AG04449 (cell line): Measurements from ENCODE around the gene SOX8.

ENCODE experiments used
- CTCF ChIA-PET: fragments of 350-600 bp; formaldehyde crosslinking; extraction: SDS; loops from one replicate; lab custom pipeline; 2021; ENCODE audit warnings: antibody characterized with exemption; lab: Yijun Ruan, JAX
- POLR2A ChIA-PET: fragments of 400-600, 350-600 bp; formaldehyde crosslinking; extraction: SDS; loops from one replicate; lab custom pipeline; 2020; ENCODE audit warnings: antibody characterized with exemption, inconsistent platforms; lab: Yijun Ruan, JAX
- DNase-seq: peaks from one replicate; pipeline ENCODE4 v3.0.0-alpha.2; 2010; ENCODE audit warnings: low read depth, low spot score
- H3K4me3 ChIP-seq: 2 replicates; pipeline ENCODE4 v1.5.1; 2011; ENCODE audit warnings: low read depth, mild to moderate bottlenecking, control low read depth, low read length
- CTCF ChIP-seq: IDR thresholded peaks from one replicate; pipeline ENCODE4 v1.5.1; 2011; ENCODE audit warnings: mild to moderate bottlenecking, moderate library complexity, low read length, control low read depth, inconsistent platforms; ENCODE audit not compliant: insufficient read depth; ENCODE audit errors: missing control alignments

SOX8 gene

DNA sequence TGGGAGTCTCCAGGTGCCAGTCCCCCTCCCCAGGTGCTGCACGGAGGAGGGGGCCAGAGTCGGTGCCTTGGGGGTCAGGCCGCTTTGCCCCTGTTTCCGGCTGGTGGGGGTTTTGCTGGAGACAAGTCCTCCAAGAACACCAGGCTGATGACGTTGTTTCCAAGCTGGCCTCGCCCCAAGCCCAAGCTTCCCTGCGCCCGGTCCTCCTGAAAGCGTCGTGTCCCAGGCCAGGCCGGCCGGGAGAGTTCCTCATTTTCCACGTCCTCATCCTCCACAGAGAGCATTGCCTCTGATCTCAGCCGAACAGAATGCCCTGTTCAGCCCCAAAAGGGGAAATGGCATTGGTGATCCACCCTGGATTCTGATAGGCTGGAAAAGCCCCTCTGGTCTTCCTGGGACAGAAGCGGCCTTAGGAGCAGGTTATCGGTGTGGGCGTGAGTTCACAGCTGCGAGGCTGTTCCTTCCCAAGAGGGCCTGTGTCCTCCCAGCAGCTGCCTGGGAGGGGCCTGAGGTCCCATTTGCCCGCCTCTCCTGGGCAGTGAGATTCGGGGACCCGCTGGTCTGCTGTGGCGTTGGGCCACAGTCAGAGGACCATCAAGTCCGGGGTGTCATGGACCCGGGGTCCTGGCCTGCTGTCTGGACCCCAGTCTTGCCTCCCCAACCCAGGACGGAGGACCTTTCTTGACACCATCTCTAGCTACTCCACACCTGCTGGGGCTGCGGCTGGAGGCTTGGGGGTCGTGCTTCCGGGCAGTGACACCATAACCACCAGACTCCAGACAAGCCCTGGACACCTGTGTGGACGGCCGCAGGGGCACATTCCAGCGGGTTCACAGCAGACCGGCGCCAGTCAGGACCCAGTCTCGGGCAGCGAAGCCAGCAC, 7.1 kb downstream of the SOX8 start:
- H3K4me3 ChIP-seq, result no peak overlapping the region
- ChIA-PET CTCF (no interaction called here), POLR2A (no interaction called here)
- TF ChIP-seq CTCF, result no peak
- no peak for DNase-seq

DNA sequence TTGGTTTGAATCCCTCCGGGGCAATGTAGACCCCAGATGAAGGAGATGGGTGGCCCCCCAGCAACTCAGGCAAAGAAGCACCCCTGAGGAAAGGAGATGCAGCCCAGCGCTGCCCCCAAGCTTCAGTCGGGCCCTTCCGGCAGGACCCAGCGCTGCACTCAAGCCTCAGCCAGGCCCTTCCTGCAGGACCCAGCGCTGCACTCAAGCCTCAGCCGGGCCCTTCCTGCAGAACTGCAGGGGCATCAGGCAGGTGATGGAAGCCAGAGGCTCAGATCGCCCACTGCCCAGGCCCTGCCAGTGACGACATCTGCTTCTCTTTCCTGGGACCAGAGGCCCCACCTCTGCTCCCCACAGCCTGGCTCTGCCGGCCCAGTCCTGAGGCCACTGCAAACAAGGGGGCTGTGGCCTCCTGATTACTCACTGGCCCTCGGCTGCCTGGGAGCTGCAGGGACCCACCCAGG, 7.8 kb downstream of the SOX8 start:
- ChIA-PET POLR2A (no interaction called here), CTCF (no interaction called here)
- DNase-seq, result no peak
- no peak for TF ChIP-seq CTCF
- H3K4me3 ChIP-seq, result no peak overlapping the region

DNA sequence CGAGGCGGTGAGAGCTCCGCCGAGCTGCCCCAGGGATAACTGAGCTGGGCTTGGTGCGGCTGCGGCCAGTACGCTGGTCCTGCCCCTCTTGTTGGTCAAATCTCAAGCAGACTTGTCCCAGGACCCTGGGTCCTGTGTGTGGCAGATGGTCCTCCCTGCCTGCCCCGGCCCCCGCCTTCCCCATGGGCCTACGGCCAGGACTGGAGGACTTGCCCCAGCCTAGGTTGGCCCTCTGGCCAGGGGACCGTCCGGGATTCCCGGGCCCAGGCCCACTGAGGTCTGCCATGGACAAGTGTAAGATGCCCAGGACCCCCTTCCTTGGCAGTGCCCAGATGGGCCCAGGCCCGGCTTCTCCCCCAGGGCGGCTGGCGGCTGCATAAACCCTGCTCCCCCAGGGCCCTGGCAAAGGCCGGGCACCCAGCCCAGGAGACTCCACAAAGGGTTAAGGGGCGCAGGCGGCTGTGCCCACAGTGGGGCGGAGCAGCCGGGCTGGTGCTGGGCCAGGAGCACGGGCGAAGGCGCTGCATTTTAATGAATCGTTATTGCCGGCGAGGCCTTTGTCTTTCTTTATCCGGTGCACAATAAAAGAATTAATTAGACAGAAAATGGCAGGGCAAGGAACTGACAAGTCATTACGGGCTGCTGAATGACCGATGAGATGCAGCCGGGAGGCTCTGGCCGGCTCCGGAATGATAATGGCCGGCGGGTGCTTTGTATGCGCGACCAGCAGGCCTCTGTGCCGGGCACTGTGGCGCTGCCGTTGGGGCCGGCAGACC, 9.1 kb downstream of the SOX8 start:
- no peak for TF ChIP-seq CTCF
- POLR2A ChIA-PET, result no interaction called here
- DNase-seq, result no peak
- H3K4me3 ChIP-seq, result no peak overlapping the region
- CTCF ChIA-PET, result no interaction called here

DNA sequence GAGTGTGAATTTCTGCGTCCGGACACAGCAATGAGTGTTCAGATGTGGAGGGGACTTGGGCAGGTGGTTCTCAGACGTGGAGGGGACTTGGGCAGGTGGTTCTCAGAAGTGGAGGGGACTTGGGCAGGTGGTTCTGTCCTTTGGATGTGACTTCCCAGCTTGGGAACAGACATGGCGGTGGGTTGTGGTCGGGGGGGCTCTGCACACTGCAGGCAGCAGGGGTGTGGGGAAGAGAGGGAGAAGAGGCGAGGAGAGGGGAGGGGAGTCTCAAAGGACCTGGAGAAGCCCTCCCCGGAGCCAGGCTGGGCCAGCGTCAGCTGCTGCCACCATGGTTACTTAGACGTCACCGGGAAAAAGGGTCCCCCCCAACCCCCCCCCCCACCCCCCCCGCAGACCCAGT, 9.8 kb downstream of the SOX8 start:
- POLR2A ChIA-PET, result no interaction called here
- H3K4me3 ChIP-seq, result no peak overlapping the region
- no peak for DNase-seq
- no peak for TF ChIP-seq CTCF
- CTCF ChIA-PET, result no interaction called here

DNA sequence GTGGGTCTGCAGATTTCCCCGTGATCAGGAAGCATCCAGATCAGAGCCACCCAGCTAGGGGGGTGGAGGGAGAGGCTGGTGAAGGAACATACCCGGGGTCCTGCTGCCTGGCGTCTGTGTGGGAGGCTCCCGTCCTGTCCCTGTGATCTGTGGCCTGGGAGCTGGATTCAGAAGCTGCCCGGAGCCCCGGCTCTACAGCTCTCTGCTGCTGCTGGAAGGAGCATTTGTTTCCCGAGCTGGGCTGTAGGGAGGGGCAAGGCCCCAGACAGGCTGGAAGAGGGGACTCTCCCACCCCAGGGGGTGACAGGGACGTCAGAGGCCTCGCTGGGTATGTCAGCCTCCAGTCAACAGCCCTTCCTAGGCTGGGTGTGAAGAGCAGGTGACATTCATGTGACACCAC, 10.2 kb downstream of the SOX8 start:
- TF ChIP-seq CTCF, result no peak
- CTCF ChIA-PET, result no interaction called here
- POLR2A ChIA-PET, result no interaction called here

GRCh38 chr16:993731-994130, 12.2 kb downstream of the SOX8 start:
- CTCF ChIA-PET, result no interaction called here
- no peak for TF ChIP-seq CTCF
- H3K4me3 ChIP-seq, result no peak overlapping the region
- DNase-seq, result no peak
- POLR2A ChIA-PET, result no interaction called here

More for the DNA sequence above, 10.2 kb downstream of the SOX8 start:
- no peak for DNase-seq
- no peak overlapping the region for H3K4me3 ChIP-seq
